GM19328 (cell line): Measurements from ENCODE around the gene PSMC5.
"Not testable (repeated sequence)": the region's sequence is repeated elsewhere in the genome, so short reads cannot be mapped to it uniquely, and the experiment has no call there.

Experiments
- ATAC-seq: cut with Tn5 transposase; IDR thresholded peaks from one replicate; pipeline ENCODE4 v1.9.1; 2021; ENCODE audit warnings: mild to moderate bottlenecking, moderate library complexity; ENCODE audit not compliant: unreplicated experiment

Gene PSMC5

DNA sequence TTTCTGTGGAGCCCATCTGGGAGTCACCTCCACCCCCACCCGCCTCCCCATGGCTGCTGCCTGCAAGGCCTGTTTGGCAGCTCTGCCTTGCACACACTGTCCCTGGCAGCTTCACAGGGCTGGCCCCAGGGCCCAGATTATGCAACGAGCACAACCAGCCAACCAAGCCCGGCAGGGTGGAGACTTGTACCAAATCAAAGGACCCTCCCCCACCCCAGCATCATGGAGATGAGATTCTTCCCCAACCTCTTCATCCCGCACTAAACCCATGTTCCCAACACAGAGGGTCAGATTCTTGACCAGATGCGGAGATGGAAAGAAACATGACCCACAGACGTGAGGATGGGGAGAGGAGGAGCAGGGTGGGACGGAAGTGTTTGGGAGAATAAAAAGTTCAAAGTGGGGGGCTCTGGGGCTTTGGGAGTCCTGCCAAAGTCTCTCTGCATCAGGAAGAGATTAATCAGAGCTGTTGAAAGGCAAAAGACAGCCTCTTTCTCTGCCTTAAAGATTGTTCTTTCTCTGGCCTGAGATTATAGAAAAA lies 11.5 kb downstream of the PSMC5 start:
- no peak for ATAC-seq

DNA sequence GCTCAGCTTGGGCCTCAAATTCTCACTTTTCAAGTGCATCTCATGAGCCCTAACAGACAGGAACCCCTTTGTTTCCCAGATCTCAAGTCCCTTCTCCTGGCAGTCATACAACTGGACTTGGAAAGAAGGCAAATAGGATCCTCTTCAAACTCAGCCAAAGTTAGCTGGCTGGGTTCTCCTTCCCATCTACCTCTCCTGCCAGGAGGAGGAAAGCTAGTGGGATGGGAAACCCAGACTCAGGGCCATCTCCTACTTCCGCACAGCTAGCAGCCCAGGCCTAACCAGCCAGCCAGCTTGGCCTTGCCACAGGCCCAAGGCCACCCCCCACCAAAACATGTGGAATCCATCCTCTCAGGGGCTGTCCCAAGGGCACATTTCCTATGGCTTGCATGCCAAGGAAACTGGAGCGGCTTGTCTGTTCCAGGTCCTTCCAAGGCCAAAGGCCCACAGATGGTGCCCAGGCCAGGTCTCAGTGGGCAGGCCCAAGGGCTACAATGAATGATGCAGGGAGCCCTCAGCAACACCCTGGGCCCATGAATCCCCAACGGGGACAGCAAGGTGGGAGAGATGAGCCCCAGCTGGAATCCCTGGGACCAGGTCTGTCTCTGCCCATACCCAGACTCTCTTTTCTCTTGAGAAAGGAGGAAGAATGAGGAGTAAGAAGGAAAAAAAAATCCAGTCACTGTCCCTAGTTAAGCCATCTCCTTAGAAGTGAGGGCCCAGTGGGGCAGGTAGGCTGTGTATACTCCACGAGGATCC lies 13.5 kb downstream of the PSMC5 start:
- ATAC-seq = no peak

DNA sequence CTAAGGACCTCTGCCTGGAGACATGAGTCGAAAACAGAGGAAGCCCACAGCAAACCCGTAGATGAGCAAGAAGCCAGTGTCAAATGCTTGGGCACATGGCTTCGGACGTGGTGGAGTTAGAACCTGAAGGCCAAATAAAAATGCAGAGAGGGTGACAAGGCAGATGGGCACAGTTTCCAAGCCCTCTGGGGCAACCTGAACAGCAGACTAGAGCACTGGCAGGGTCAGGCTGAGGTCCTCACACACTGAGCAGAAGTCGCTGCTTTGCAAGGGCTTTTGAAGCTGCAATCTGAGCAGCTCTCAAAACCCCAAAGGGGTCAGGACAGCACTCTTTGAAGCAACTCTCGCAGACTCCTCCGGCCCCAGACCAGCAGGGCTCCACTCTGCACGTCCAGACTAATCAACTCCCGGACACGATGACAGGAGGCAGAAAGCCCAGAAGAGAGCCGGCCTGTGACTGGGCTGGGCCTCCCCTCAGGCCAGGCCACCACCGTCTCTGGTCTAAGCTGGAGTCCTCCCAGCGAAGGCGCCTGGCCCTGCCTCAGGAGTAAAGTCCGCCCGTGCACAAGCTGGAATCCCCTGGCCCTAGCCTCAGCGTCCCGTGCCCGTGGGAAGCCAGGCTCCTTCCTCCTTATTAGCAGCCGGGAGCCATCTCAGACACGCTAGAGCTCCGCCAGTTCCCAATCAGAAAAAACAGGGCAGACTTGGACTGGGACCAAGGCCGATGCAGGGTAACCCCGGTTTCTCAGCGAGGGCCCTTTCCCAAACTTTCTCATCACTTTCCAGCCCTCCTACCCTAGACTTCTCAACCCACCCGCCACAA lies 14.3 kb downstream of the PSMC5 start:
- ATAC-seq = no peak

DNA sequence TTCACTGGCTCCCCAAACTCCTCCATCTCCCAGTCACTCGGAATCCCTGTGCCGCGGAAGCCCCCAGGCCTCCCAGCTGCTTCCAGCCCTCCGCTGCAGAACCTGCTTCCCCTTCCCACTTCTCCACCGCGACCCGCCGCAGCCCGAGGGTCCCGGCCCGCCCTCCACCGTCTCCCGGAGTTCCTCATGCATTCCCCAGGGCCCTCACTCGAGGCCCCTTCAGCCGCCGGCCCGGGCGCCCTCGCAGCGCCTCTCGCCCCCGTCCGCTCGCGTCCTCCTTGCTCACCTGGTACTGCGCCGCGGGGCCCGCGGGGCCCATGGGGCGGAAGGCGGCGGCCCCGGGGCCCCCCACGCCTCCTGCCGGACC lies 14.9 kb downstream of the PSMC5 start:
- peak; percentile 25 for ATAC-seq

DNA sequence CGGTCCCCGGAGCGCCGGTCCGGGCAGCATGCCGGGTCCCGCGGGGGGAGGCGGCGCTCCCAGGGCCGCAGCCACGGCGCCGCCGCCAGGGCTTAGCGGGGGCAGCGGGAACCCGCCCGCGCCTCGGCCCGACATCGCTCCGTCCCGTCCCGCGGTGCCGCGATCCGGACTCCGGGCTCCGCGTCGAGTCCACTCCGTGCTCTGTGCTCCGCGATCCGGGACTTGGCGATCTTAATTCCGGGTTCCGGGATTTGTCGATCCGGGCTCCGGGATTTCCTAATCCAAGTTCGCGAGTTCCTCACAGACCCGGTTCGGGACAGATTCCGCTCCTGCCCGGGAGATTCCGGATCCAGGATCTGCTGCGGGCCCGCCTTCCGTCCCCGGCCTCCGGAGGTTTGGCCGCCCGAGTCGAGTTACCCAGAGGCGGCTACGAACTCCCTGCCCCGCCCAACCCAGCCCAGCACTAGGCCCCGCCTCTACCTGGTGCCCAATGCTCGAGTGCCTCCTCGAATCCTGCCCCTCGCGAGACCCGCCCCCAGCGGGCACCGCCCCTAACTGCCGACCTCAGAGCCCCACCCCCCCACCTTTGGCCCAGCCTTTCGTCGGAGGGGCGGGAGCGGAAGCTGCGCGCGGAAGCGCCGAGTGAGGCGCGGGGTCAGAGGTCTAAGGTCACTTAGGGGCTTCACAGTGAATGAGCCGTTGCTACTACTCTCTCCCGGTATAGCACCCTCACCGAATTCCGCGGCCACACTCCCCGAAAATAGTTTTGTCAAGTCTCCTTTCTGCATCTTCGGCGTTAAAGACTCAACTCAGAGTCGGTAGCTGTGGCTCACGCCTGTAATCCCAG lies 15.5 kb downstream of the PSMC5 start, which contains the start of gene SMARCD2:
Gene SMARCD2 (minus strand): TSS at position 146 of the 847 bp plus-strand sequence. CDS start 11 bp downstream, at position 135.
- ATAC-seq = peak; percentile 73

DNA sequence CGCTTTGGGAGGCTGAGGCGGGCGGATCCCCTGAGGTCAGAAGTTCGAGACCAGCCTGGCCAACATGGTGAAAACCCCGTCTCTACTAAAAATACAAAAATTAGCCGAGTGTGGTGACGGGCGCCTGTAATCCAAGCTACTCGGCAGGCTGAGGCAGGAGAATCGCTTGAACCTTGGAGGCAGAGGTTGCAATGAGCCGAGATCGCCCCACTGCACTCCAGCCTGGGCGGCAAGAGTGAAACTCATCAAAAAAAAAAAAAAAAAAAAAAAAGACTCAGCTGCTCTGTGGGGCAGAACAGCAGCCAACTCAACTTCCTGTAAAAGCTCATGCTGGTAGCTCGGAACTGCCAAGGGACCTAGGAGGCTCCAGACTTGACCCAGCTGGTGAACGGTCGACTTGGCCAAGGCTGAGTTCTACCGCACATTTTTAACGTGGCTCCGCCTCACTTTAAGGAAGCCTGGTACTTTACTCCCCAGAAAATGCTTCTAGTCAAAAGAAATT lies 16.2 kb downstream of the PSMC5 start:
- not testable (repeated sequence) for ATAC-seq

DNA sequence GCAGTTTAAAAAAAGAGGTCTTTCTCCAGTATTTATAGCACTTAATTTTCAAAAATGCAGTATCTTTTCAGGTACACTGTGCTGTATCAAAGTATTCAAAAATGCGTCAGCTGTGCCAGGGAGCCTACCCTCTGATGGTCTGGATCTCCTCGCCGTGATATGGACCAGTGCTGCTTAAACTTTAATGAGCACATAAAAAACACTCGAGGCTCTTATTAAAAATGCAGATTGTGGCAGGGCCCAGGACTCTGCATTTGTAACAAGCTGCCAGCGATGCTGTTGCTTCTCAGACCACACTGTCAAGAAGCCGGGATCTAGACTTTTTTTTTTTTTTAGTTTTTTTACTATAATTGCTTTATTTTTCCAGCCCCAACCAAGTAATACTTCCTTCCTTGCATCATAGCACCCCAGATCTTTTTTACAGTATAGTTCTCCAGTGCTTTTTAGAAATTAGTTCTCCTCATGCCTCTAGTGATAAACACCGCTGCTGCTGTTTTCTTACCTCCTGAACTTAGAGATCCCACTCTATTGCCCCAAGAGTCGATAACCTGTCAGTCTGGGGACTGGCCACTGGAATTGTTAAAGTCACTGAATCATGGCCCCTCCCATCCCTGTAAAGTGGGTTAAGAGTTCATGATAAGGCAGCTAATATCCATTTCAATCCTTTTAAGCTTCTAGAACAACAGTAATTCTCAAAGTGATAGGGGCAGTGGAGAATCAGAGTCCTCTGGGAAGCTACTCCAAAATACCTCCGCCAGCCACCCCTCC lies 16.9 kb downstream of the PSMC5 start:
- ATAC-seq = no peak

DNA sequence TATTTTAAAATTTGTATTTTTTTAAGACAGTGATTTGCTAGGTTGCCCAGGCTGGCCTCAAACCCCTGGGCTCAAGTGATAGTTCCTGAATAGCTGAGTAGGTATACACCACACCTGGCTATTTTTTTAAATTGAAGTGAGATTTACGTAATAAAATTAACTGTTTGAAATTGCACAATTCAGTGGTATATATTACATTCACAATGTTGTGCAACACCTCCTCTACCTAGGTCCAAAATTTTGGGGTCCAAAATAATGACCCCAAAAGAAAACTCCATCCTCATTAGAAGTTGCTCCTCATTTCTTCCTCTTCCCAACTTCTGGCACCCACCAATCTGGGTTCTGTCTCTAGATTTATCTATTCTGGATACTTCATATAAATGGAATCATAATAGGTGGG lies 18.3 kb downstream of the PSMC5 start:
- ATAC-seq = no peak

DNA sequence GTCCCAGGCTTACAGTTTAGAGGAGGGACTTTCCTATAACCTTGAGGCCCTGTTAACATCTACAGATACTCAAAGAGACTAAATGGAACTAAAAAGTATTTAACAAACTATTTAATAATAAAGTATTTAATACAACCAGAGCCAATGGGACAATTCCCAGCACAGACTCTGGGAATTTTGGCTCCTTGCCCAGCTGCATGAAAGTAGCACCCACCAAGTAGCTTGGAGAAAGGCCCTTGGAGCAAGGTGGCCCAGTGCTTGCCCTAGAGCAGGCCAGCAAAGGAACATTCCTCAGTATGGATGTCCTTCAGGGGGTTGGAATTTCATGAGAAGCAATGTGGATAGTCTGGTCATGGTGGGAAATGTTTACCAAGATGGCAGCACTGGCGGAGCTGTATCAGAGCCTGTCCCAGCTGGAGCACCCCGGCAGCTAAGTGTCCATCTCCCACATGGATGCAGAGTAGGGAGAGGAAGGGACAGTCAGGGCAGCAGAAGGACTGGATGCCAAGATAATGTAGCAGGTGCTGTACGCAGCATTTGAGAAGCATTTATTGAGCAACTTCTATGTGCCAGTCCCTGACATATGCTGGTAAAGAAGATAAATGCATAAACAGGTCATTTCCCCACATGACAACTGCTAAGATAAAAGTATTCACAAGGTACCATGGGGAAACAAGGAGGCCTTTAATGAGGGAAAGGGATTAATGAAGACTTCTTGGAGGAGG lies 20.5 kb downstream of the PSMC5 start:
- ATAC-seq = no peak

DNA sequence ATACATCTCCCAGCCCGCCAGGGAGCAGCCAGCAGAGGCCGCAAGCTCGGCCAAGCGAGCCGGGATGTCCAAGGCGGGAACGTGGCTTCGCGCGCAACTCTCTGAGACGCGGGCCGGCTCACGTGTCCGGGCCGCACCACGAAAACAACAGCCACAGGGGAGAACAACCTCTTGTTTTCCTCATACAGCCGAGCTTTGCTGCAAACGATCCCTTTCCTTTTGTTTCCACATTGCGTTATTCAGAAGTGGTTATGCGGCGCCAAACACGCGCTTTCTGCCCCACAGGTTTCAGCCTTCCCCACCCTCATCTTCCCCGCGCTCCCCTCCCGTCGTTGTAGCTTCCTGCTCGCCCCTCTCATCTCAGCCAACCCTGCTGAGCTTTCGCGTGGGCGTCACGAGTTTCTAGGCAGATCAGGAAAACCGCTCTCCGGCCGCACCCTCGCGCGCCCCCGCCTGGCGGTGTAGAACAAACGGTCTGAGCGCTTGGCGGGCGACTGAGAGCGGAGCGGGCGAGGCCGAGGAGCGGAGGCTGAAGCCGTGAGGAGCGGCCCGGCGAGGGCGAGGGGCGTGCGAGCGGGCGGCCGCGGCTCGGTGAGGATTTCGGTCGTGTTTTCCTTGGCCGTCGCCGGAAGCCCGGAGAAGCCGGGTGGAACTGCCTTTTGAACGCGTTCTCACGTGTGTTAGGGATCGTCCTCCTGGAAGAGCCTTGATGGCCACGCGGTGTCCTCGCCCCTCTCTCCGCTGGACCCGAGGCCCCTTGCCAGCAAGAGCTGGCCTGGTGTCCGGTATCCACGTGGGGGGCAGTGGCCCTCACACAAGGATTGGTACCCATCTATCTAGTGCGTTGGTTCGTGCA lies 21.8 kb downstream of the PSMC5 start:
- peak; percentile 63 for ATAC-seq

DNA sequence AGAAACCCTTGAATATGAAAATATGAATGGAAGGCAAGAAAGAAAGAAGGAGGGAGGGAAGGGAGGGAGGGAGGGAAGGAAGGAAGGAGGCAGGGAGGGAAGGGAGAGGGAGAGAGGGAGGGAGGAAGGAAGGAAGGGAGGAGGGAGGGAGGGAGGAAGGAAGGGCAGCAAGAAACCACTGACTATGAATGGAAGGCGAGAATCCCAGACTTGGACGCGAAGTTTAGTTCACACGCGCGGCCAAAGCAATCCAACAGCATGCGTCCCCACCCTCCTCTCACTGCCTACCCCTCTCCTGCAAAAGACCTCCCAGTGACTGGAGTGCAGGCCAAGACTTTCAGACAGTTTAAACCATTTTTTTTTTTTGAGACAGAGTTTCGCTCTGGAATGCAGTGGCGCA lies 23.2 kb downstream of the PSMC5 start:
- ATAC-seq = no peak

DNA sequence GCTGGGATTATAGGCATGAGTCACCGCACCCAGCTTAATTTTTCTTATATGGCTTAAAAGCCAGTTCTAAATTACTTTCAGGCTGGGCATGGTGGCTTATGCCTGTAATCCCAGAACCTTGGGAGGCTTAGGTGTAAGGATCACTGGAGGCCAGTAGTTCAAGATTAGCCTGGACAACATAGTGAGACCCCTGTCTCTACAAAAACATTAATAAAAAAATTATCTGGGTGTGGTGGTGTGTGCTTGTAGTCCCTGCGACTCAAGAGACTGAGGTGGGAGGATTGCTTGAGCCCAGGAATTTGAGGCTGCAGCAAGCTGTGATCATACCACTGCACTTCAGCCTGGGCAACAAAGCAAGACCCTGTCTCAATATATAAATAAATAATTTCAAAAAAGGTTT lies 26.0 kb downstream of the PSMC5 start:
- ATAC-seq = no peak

DNA sequence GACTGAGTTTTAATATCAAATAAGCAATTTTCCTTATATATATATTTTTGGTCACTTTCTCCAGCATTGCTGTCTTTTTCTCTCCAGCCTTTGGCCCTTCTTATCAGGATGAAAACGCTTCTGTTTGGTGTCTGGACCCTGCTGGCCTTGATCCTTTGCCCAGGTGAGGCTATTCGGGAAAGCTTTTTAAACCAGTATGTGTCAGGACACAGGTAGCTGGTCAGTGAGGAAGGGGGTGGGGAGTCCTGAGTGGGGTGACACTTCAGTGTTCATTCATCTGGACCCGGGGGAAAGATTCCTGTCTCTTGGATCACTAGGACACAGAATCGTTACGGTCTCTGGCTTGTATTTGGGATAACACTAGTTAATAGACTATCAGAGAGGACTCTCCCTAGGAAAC lies 27.5 kb downstream of the PSMC5 start:
- ATAC-seq = no peak

DNA sequence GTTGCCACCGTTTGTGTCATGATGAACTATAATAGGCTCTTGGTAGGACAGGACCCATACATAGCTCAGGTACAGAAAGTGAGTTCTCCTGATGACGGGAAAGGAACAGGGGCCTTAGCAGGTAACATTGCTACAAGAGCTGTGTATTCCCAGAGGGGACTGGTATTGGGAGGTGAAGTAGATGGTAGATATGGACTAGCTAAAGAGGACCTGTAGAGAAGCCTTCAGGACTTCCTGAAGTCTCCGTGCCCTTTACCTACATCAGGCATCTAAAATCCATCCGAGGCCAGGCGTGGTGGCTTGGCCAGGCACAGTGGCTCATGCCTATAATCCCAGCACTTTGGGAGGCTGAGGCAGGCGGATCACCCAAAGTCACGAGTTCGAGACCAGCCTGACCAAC lies 28.0 kb downstream of the PSMC5 start:
- no peak for ATAC-seq

DNA sequence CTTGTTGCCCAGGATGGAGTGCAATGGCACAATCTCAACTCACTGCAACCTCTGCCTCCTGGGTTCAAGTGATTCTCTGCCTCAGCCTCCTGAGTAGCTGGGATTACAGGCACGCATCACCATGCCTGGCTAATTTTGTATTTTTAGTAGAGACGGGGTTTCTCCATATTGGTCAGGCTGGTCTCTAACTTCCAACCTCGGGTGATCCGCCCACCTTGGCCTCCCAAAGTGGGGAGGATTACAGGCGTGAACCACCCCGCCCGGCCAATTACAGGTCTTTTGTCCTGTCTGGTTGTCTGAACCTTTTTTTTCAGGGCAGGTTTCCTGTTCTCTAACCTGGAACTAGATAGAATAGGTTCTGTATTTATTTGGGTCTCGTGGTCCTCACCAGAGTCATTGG lies 29.2 kb downstream of the PSMC5 start:
- not testable (repeated sequence) for ATAC-seq

DNA sequence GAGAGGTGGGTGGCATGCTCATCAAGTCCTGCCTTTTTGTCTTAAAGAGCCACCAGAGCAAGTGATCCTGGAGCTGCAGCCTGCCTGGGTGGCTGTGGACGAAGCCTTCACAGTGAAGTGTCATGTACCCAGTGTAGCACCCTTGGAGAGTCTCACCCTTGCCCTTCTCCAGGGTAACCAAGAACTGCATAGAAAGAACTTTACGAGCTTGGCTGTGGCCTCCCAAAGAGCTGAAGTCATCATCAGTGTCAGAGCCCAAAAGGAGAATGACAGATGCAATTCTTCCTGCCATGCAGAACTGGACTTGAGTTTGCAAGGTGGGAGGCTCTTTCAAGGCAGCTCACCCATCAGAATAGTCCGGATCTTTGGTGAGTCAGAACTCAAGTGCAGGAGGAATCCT lies 32.0 kb downstream of the PSMC5 start:
- no peak for ATAC-seq

DNA sequence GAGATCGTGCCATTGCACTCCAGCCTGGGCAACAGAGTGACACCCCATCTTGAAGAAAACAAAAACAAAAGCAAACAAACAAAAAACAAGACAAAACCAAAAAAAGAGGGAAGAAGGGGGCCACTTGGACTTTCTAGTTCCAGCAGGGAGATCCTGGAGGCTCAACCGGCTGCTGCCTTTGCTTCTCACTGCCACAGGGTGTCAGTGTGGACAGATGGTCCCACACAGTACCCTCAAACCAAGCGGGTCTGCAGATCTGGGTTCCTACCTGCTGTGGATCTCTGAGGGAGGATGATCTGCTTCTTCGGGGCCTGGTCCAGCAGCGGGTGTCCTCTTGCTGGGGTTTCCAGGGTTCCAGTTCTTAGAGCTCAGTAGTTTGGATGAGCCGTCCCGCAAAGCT lies 39.4 kb downstream of the PSMC5 start:
- not testable (repeated sequence) for ATAC-seq

DNA sequence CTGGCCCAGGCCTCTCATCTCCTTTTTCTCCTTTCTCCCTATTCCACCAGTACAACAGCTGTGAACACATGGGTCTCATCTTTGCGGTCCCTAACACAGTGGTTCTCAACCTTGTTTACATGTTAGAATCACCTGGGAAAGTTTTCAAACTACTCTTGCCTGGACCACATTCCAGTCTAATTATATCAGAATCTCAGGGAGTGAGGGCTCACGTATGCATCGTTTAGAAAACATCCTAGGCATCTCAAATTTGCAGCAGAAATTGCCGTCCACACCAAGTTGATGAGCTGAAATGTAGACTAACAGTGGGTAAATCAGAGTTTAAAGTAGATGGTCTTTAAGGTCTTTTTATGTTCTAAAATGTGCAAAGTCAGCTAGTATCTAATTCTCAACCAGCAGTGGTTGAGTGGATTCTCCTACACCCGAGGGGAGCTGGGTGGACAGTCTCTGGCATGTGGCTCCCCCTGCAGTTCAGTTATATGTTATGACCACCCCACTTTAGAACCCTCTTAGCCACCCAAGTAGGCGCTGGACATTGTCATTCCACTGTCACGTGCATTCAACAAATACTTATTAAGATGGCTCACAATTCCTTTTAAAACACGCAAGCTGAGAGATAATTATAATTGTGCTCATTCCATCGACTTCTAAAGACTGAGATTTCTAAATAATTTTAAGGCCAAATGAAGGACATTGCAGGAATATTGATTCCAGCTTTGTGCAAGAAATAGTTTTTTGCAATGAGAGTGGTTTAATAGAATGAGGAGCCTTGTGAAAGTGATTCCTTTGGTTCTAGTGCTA lies 42.5 kb downstream of the PSMC5 start:
- ATAC-seq = not testable (repeated sequence)
